ENCODE data around the gene SMARCD2. TPM values are rescaled to one million over a fixed set of nuclear protein-coding genes. Genes with fewer than 3 reads are reported as not detected.

Gene SMARCD2
- total and polyA plus RNA-seq, 2 of the 13 experiments (the other 11 are each of a cell fraction or from before 2014, with no cell fraction given): 122 to 150 TPM

DNA sequence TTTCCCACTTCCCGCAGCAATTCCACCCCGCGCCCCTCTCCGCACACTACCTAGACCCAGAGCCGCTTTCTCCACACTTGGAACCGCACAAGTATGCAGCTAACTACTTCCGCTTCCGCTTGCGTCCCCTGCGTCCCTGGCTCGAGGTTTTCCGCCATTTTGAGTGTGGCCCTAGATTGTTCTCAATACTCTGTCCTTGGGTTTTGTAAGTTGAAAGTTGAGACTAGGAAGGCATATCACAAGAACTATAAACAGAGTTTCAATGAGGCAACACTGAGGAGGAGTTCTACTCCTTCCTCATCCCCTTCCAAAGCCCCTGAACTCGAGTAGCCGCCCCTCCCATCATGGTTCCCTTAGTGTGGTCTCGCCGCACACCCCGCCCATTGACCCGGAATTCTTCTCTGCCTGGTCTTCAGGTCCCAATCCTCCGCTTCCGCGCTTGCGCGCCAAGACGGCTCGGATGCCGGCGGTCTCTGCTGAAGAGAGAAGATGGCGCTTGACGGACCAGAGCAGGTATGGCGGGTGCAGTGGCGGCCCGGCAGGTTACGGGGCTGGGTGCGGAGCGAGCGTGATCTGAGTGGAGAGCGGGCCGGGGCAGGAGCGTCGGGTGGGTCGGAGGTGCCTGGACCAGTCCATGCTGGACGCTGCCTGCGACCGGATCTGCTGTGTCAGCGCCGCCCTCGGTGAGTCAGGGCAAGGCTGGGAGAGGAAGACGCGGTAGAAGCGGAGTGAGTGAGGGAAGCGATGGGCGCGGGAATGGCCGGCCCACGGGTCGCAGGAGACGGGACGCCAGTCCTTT is 15.3 kb downstream of the SMARCD2 start, which contains the start of the genes FTSJ3 and PSMC5 (continued):
- TF ChIP-seq, protein P1, sequence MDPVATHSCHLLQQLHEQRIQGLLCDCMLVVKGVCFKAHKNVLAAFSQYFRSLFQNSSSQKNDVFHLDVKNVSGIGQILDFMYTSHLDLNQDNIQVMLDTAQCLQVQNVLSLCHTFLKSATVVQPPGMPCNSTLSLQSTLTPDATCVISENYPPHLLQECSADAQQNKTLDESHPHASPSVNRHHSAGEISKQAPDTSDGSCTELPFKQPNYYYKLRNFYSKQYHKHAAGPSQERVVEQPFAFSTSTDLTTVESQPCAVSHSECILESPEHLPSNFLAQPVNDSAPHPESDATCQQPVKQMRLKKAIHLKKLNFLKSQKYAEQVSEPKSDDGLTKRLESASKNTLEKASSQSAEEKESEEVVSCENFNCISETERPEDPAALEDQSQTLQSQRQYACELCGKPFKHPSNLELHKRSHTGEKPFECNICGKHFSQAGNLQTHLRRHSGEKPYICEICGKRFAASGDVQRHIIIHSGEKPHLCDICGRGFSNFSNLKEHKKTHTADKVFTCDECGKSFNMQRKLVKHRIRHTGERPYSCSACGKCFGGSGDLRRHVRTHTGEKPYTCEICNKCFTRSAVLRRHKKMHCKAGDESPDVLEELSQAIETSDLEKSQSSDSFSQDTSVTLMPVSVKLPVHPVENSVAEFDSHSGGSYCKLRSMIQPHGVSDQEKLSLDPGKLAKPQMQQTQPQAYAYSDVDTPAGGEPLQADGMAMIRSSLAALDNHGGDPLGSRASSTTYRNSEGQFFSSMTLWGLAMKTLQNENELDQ (CRISPR knock-in tag; IDR thresholded peaks at IDR 0.05; ENCODE audit: borderline replicate concordance): no peak
- TF ChIP-seq TRIM24 (CRISPR knock-in tag; IDR thresholded peaks at IDR 0.05) (no peak), ZNF644 (CRISPR knock-in tag; IDR thresholded peaks at IDR 0.05; ENCODE audit: low read depth) (no peak), ZNF678 (CRISPR knock-in tag; IDR thresholded peaks at IDR 0.05) (peak; percentile 91; the same call in 1 of the 2 replicates), TOE1 (CRISPR knock-in tag; IDR thresholded peaks at IDR 0.05) (no peak), CHCHD3 (CRISPR knock-in tag; IDR thresholded peaks at IDR 0.05) (peak; percentile 99), NR2F6 (IDR thresholded peaks at IDR 0.05) (peak; percentile 6; the same call in 1 of the 2 replicates), NR2F6 (CRISPR knock-in tag; IDR thresholded peaks at IDR 0.05) (peak; percentile 40; the same call in 1 of the 2 replicates), ZNF207 (IDR thresholded peaks at IDR 0.05; ENCODE audit: borderline replicate concordance) (no peak), ZNF12 (CRISPR knock-in tag; IDR thresholded peaks at IDR 0.05) (peak; percentile 54; the same call in 1 of the 2 replicates), ZNF607 (CRISPR knock-in tag; IDR thresholded peaks at IDR 0.05; ENCODE audit: borderline replicate concordance) (no peak; the same call in 1 of the 2 replicates), RNF2 (conservative IDR thresholded peaks at IDR 0.05; ENCODE audit: low read depth) (no peak), ETV6 (CRISPR knock-in tag; conservative IDR thresholded peaks at IDR 0.05) (peak; percentile 91), HOXA7 (CRISPR knock-in tag; IDR thresholded peaks at IDR 0.05) (no peak), KDM1A (CRISPR knock-in tag; IDR thresholded peaks at IDR 0.05) (0 out of 2 replicates have a peak, but pooled peaks have one; percentile 14), ELF3 (CRISPR knock-in tag; IDR thresholded peaks at IDR 0.05) (peak; percentile 78; the same call in 1 of the 2 replicates), MATR3 (CRISPR knock-in tag; IDR thresholded peaks at IDR 0.05) (no peak), ZNF556 (CRISPR knock-in tag; IDR thresholded peaks at IDR 0.05; ENCODE audit: borderline replicate concordance) (peak; percentile 97), SMAD9 (CRISPR knock-in tag; IDR thresholded peaks at IDR 0.05) (no peak)
- TF ChIP-seq, protein P2, sequence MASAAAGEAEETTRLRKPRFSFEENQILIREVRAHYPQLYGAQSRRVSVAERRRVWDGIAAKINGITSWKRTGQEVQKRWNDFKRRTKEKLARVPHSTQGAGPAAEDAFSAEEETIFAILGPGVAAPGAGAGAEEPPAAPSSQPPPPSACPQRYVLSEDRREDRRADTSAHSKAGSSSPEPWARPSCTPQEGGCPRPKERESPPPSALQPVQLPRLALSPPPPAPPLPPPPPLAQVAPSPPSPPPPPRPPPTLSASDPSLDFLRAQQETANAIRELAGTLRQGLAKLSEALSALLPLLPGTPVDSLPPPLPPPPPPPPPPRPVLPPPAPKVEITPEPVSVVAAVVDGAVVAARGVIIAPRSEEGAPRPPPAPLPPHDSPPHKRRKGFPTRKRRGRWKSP (CRISPR knock-in tag; IDR thresholded peaks at IDR 0.05): no peak; the same call in 1 of the 2 replicates
- TF ChIP-seq, protein P3, sequence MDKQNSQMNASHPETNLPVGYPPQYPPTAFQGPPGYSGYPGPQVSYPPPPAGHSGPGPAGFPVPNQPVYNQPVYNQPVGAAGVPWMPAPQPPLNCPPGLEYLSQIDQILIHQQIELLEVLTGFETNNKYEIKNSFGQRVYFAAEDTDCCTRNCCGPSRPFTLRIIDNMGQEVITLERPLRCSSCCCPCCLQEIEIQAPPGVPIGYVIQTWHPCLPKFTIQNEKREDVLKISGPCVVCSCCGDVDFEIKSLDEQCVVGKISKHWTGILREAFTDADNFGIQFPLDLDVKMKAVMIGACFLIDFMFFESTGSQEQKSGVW (CRISPR knock-in tag; IDR thresholded peaks at IDR 0.05; ENCODE audit: borderline replicate concordance): no peak
- TF ChIP-seq, protein P4, sequence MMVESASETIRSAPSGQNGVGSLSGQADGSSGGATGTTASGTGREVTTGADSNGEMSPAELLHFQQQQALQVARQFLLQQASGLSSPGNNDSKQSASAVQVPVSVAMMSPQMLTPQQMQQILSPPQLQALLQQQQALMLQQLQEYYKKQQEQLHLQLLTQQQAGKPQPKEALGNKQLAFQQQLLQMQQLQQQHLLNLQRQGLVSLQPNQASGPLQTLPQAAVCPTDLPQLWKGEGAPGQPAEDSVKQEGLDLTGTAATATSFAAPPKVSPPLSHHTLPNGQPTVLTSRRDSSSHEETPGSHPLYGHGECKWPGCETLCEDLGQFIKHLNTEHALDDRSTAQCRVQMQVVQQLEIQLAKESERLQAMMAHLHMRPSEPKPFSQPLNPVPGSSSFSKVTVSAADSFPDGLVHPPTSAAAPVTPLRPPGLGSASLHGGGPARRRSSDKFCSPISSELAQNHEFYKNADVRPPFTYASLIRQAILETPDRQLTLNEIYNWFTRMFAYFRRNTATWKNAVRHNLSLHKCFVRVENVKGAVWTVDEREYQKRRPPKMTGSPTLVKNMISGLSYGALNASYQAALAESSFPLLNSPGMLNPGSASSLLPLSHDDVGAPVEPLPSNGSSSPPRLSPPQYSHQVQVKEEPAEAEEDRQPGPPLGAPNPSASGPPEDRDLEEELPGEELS (CRISPR knock-in tag; IDR thresholded peaks at IDR 0.05): no peak
